AG09309 (cell line): ENCODE data around the gene NKX2-1.

Source experiments
- DNase-seq: peaks from one replicate; pipeline ENCODE4 v3.0.0-alpha.2; 2010; ENCODE audit warnings: low read depth
- H3K4me3 ChIP-seq: 2 replicates; pipeline ENCODE4 v1.5.1; 2011; ENCODE audit warnings: mild to moderate bottlenecking, low read depth, low read length, moderate library complexity; ENCODE audit not compliant: control insufficient read depth
- CTCF ChIP-seq: IDR thresholded peaks from 2 replicates; pipeline ENCODE4 v1.5.1; 2011; ENCODE audit warnings: mild to moderate bottlenecking, low read depth, low read length, inconsistent platforms; ENCODE audit not compliant: insufficient read depth, control insufficient read depth; ENCODE audit errors: missing control alignments

NKX2-1 gene

GRCh38 chr14:36509069-36509917 is 10.7 kb downstream of the NKX2-1 start:
- no peak for DNase-seq
- no peak for TF ChIP-seq CTCF
- H3K4me3 ChIP-seq, result no peak overlapping the region

GRCh38 chr14:36508418-36509068 is 11.5 kb downstream of the NKX2-1 start:
- H3K4me3 ChIP-seq, result no peak overlapping the region
- no peak for TF ChIP-seq CTCF
- DNase-seq, result no peak

GRCh38 chr14:36507847-36508417 is 12.1 kb downstream of the NKX2-1 start:
- no peak for DNase-seq
- no peak overlapping the region for H3K4me3 ChIP-seq
- no peak for TF ChIP-seq CTCF

DNA sequence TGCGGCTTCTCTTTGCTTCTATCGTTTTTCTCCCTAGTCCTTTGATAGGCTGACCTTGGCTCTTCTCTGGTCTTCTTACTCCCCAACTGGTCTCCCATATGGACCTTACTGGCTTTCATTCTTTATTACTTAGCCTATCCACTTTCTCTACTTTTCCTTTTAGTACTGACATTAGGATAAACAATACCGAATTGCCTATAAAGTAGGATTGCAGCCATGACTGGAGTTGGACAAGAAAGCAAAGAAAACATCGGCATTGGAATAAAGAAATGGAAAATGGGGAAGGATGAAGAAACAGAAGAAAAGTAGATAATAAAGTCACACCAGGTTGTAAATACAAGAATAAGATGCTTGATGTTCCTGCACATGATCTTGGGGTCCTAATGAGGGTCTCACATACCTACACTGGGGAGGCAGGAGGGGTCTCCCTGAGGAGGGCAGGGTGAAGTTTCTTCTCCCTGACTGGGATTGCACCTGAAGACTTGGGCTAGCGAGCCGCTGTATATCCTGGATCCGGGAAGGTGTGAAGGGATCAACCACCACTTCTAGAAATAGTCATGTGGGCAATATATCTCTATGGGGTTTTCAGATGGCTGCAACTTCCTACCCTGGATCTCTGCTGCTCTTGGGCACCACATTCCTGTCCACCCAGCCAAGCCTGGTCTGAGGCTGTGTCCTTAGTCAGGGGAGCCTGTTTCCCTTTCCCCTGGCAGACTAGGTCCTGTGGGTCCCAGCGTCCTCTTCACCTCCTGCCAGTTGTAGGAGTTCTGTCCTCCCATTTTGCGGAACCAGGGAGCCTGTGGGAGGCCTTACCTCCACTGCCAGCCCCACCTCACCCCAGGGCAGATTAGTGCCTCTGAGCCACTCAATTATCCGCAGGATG is 13.1 kb downstream of the NKX2-1 start:
- H3K4me3 ChIP-seq, result no peak overlapping the region
- no peak for DNase-seq
- no peak for TF ChIP-seq CTCF

DNA sequence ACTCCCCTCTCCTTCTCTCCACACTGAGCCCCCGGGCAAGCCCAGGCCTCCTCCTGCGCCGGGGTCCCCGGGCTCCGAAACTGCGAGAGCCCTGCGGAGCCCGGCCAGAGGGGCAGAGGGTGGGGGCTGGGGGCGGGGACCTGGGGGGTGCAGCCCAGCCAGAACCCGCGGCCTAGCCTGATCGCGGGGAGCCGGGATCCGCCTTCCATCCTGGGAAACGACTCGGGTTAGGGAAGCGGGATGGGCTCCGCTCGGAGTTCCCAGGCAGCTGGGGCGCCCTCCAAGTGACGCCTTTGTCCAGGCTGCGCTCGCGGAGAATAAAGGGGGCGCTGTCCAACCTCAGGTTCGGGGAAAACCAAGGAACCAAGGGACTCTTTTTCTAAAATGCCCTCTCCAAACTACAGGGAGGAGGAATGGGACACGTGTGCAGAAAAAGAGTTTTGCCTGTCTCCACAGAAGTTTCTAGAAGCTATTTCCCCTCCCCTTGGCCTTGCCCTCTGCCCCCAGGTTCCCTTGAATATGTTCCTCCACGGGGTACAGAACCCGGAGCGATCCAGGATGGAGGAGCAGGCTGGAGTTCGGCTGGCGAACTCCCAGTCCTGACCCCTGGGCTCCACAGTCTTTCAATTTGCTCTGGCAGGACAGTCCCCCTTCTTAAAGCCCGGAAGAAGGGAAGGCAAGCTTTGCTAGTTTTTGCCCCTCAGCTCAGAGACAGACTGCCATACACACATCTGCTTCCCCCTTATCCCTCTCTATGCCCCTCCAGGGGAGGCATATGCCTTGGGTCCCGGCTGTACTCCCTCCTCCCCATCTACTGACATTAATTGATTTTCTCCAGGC is 13.9 kb downstream of the NKX2-1 start:
- H3K4me3 ChIP-seq, result no peak overlapping the region
- no peak for DNase-seq
- TF ChIP-seq CTCF, result no peak
